HCT116 (cell line): ENCODE data around the gene SHISA6. TPM values are rescaled to one million over a fixed set of nuclear protein-coding genes. Genes with fewer than 3 reads are reported as not detected.

Experiments
- ATAC-seq: fragments of 200-7000 bp; cut with Tn5 transposase; 2 replicates; pipeline ENCODE4 v1.9.1; 2020; ENCODE audit warnings: mild to moderate bottlenecking, moderate library complexity
- BruUV-seq: library from RNA; stranded (reverse); fragments of 400-500 nt; replicated peaks from 2 replicates; lab custom pipeline; 2021; lab: Mats Ljungman, UMichigan
- CTCF ChIA-PET: fragments of 300-600 bp; sonication (Branson Sonifier 250); formaldehyde crosslinking; loops from one replicate; lab custom pipeline; 2021; ENCODE audit warnings: antibody characterized with exemption; lab: Charles Lee
- POLR2A ChIA-PET: fragments of 300-600, 350-600 bp; sonication (Branson Sonifier 250); formaldehyde crosslinking; loops from one replicate; lab custom pipeline; 2021; ENCODE audit warnings: antibody characterized with exemption; lab: Charles Lee
- RAD21 ChIA-PET, 2 experiments: fragments of 300-600 bp; sonication (Branson Sonifier 250); formaldehyde crosslinking; loops; one replicate each; lab custom pipeline; 2023; ENCODE audit warnings: low total read pairs in 2 of 2; ENCODE audit not compliant: uncharacterized antibody in 2 of 2, unreplicated experiment in 2 of 2, low non-redundant PET in 1 of 2; lab: Charles Lee
- DNase-seq: peaks from one replicate; pipeline ENCODE4 v3.0.0-alpha.2; 2010; ENCODE audit warnings: low read depth, low spot score
- H2AFZ ChIP-seq: fragments of 200-600 bp; shearing (Covaris generic), sonication (generic); 2 replicates; pipeline ENCODE4 v1.6.1; 2017; ENCODE audit warnings: low read depth, mixed run types, mixed read lengths, antibody characterized with exemption, low read length; ENCODE audit not compliant: poor library complexity, severe bottlenecking
- H3K27ac ChIP-seq: 2 replicates; pipeline ENCODE4 v1.5.1; 2012; ENCODE audit warnings: low read depth, low read length
- H3K27me3 ChIP-seq: fragments of 200-600 bp; sonication (generic); 2 replicates; pipeline ENCODE4 v1.6.1; 2016; ENCODE audit warnings: mixed run types, low read length, mixed read lengths; ENCODE audit not compliant: insufficient read depth
- H3K36me3 ChIP-seq, 2 experiments: fragments of 200-500 bp in 1 of 2; fragments of 200-600 bp in 1 of 2; sonication (Bioruptor generic) in 1 of 2; sonication (generic) in 1 of 2; 2 replicates each; pipeline versions ENCODE4 v1.5.1 to v1.6.1; 2014 to 2016; ENCODE audit warnings: low read length in 2 of 2, inconsistent platforms in 1 of 2, mixed read lengths in 1 of 2, mixed run types in 1 of 2; ENCODE audit not compliant: insufficient read depth in 2 of 2, control insufficient read depth in 1 of 2
- H3K4me1 ChIP-seq, 2 experiments: fragments of 200-600 bp in 1 of 2; sonication (generic) in 1 of 2; 2 replicates each; pipeline versions ENCODE4 v1.5.1 to v1.6.1; 2012 to 2017; ENCODE audit warnings: low read length in 2 of 2, inconsistent platforms in 1 of 2, mild to moderate bottlenecking in 1 of 2, mixed read lengths in 1 of 2, mixed run types in 1 of 2, moderate library complexity in 1 of 2; ENCODE audit not compliant: insufficient read depth in 2 of 2, control insufficient read depth in 1 of 2
- H3K4me2 ChIP-seq: fragments of 200-600 bp; sonication (generic); 2 replicates; pipeline ENCODE4 v1.6.1; 2017; ENCODE audit warnings: mixed run types, low read length, mixed read lengths
- H3K4me3 ChIP-seq, 2 experiments: fragments of 200-600 bp in 1 of 2; sonication (generic) in 1 of 2; replicated peaks in 1 of 2; 2 replicates each; pipeline ENCODE4 v1.5.1; 2011 to 2016; ENCODE audit warnings: low read length in 2 of 2, control low read depth in 1 of 2, low read depth in 1 of 2, mild to moderate bottlenecking in 1 of 2, mixed read lengths in 1 of 2, mixed run types in 1 of 2
- H3K79me2 ChIP-seq: fragments of 200-600 bp; sonication (generic); 2 replicates; pipeline ENCODE4 v1.6.1; 2017; ENCODE audit warnings: mild to moderate bottlenecking, mixed run types, low read length, moderate library complexity, mixed read lengths; ENCODE audit not compliant: insufficient read depth
- H3K9ac ChIP-seq: fragments of 200-600 bp; sonication (generic); 2 replicates; pipeline ENCODE4 v1.6.1; 2016; ENCODE audit warnings: low read length, mixed read lengths
- H3K9me2 ChIP-seq: fragments of 200-600 bp; sonication (generic), shearing (Covaris generic); 2 replicates; pipeline ENCODE4 v1.6.1; 2017; ENCODE audit warnings: mixed run types, mild to moderate bottlenecking, moderate library complexity; ENCODE audit not compliant: insufficient read depth
- H3K9me3 ChIP-seq, 2 experiments: fragments of 200-500 bp in 1 of 2; fragments of 200-600 bp in 1 of 2; sonication (Bioruptor generic) in 1 of 2; sonication (generic) in 1 of 2; 2 replicates each; pipeline ENCODE4 v1.6.1; 2014 to 2017; ENCODE audit warnings: low read length in 2 of 2, mixed read lengths in 2 of 2, inconsistent platforms in 1 of 2, low read depth in 1 of 2, mild to moderate bottlenecking in 1 of 2, mixed run types in 1 of 2, moderate library complexity in 1 of 2; ENCODE audit not compliant: control insufficient read depth in 1 of 2, insufficient read depth in 1 of 2
- H4K20me1 ChIP-seq: fragments of 200-600 bp; sonication (generic), shearing (Covaris generic); 2 replicates; pipeline ENCODE4 v1.6.1; 2017; ENCODE audit warnings: mixed run types, mild to moderate bottlenecking, moderate library complexity; ENCODE audit not compliant: insufficient read depth
- CBX3 ChIP-seq: IDR thresholded peaks from 2 replicates; pipeline ENCODE4 v1.6.1; 2012; ENCODE audit warnings: low read depth
- CEBPB ChIP-seq: IDR thresholded peaks from 2 replicates; pipeline ENCODE4 v1.6.1; 2012; ENCODE audit warnings: low read depth
- CTCF ChIP-seq, 3 experiments: fragments of 200-600 bp in 1 of 3; sonication (generic) in 1 of 3; IDR thresholded peaks in 2 of 3; conservative IDR thresholded peaks in 1 of 3; 2 replicates each; pipeline ENCODE4 v1.5.1; 2012 to 2017; ENCODE audit warnings: low read depth in 2 of 3, low read length in 2 of 3, antibody characterized with exemption in 1 of 3, borderline replicate concordance in 1 of 3, control low read depth in 1 of 3, mild to moderate bottlenecking in 1 of 3, mixed read lengths in 1 of 3, mixed run types in 1 of 3, moderate library complexity in 1 of 3; ENCODE audit not compliant: insufficient read depth in 1 of 3
- EZH2 ChIP-seq: fragments of 200-600 bp; sonication (generic); IDR thresholded peaks from 2 replicates; pipeline ENCODE4 v1.6.1; 2017; ENCODE audit warnings: antibody characterized with exemption, mixed run types
- EZH2phosphoT487 ChIP-seq: fragments of 200-600 bp; IDR thresholded peaks from 2 replicates; pipeline ENCODE4 v1.6.1; 2018; ENCODE audit warnings: antibody characterized with exemption, borderline replicate concordance
- MAX ChIP-seq: IDR thresholded peaks from 2 replicates; pipeline ENCODE4 v1.6.1; 2012
- RAD21 ChIP-seq: IDR thresholded peaks from 2 replicates; pipeline ENCODE4 v1.6.1; 2012; ENCODE audit warnings: low read depth, mild to moderate bottlenecking
- TCF7L2 ChIP-seq: IDR thresholded peaks from 2 replicates; pipeline ENCODE4 v1.7.0; 2011; ENCODE audit warnings: borderline replicate concordance, inconsistent platforms; ENCODE audit not compliant: insufficient read depth, insufficient read length; ENCODE audit errors: extremely low read depth
- YY1 ChIP-seq: IDR thresholded peaks from 2 replicates; pipeline ENCODE4 v1.6.1; 2011; ENCODE audit warnings: low read length, low read depth, moderate library complexity, mild to moderate bottlenecking; ENCODE audit not compliant: insufficient replicate concordance; ENCODE audit errors: extremely low read depth
- ZFX ChIP-seq: fragments of 450-650 bp; IDR thresholded peaks from 2 replicates; pipeline ENCODE4 v1.6.1; 2017
- ZNF274 ChIP-seq: fragments of 200-500 bp; sonication (Bioruptor generic); IDR thresholded peaks from 2 replicates; pipeline ENCODE4 v1.6.1; 2014; ENCODE audit warnings: mild to moderate bottlenecking, low read depth, low read length, inconsistent platforms
- intact Hi-C: fragments of 100-400 bp; cut with micrococcal nuclease; formaldehyde crosslinking; loops from 2 replicates; pipeline ENCODE4 v1.10.0; 2022
- total RNA-seq: library from RNA; stranded (reverse); gene quantifications from one replicate; pipeline ENCODE4 v1.2.1, GENCODE V29; 2021; ENCODE audit not compliant: unreplicated experiment
- TF ChIP-seq, protein P1 (sequence below): IDR thresholded peaks from 2 replicates; pipeline ENCODE4 v1.6.1; 2012; ENCODE audit warnings: low read depth
- TF ChIP-seq, protein P2 (sequence below): IDR thresholded peaks from 2 replicates; pipeline ENCODE4 v1.6.1; 2011; ENCODE audit warnings: mild to moderate bottlenecking, low read length, moderate library complexity; ENCODE audit not compliant: insufficient replicate concordance; ENCODE audit errors: extremely low read depth

The SHISA6 gene
- total RNA-seq, 1 experiment from 2014 or later = not detected

DNA sequence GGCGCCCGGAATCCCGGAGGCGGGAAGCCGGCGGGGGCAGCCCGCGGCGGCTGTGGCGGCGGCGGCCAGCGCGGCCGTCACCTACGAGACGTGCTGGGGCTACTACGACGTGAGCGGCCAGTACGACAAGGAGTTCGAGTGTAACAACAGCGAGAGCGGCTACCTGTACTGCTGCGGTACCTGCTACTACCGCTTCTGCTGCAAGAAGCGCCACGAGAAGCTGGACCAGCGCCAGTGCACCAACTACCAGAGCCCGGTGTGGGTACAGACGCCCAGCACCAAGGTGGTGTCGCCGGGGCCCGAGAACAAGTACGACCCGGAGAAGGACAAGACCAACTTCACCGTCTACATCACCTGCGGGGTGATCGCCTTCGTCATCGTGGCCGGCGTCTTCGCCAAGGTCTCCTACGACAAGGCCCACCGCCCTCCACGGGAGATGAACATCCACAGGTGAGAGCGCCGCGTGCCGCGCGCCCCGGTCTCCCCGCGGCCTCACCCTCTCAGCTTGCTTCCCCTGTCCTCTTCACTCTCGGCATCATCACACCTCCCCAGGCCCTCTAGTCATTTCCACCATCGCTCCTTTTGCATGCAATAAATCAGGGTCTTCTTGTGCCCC, 706 bp downstream of the SHISA6 start:
- DNase-seq = no peak
- H3K36me3 ChIP-seq = no peaks in the 10 kb centered on the region
- intact Hi-C loops = no loop called here
- peaks cover 0 to 18% of the 10 kb centered on the region in 2 experiments; a peak in 2 of 4 replicates for H3K9me3 ChIP-seq
- H3K27ac ChIP-seq = no peak overlapping the region
- no peak for ATAC-seq
- CTCF ChIA-PET = no interaction called here
- H3K9me2 ChIP-seq = no peaks in the 10 kb centered on the region
- H3K4me1 ChIP-seq = no peaks in the 10 kb centered on the region
- TF ChIP-seq RAD21 (no peak), MAX (no peak), CBX3 (no peak), EZH2 (no peak), EZH2phosphoT487 (no peak), TCF7L2 (no peak), CTCF (IDR thresholded peaks at IDR 0.05 in 2 of 3, conservative IDR thresholded peaks at IDR 0.05 in 1 of 3; ENCODE audit: borderline replicate concordance in 1 of 3, insufficient read depth in 1 of 3, low read depth in 2 of 3, low read length in 2 of 3) (no peak), YY1 (no peak), ZFX (no peak), CEBPB (no peak), ZNF274 (no peak)
- TF ChIP-seq, protein P1, sequence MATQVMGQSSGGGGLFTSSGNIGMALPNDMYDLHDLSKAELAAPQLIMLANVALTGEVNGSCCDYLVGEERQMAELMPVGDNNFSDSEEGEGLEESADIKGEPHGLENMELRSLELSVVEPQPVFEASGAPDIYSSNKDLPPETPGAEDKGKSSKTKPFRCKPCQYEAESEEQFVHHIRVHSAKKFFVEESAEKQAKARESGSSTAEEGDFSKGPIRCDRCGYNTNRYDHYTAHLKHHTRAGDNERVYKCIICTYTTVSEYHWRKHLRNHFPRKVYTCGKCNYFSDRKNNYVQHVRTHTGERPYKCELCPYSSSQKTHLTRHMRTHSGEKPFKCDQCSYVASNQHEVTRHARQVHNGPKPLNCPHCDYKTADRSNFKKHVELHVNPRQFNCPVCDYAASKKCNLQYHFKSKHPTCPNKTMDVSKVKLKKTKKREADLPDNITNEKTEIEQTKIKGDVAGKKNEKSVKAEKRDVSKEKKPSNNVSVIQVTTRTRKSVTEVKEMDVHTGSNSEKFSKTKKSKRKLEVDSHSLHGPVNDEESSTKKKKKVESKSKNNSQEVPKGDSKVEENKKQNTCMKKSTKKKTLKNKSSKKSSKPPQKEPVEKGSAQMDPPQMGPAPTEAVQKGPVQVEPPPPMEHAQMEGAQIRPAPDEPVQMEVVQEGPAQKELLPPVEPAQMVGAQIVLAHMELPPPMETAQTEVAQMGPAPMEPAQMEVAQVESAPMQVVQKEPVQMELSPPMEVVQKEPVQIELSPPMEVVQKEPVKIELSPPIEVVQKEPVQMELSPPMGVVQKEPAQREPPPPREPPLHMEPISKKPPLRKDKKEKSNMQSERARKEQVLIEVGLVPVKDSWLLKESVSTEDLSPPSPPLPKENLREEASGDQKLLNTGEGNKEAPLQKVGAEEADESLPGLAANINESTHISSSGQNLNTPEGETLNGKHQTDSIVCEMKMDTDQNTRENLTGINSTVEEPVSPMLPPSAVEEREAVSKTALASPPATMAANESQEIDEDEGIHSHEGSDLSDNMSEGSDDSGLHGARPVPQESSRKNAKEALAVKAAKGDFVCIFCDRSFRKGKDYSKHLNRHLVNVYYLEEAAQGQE = no peak
- TF ChIP-seq, protein P2, sequence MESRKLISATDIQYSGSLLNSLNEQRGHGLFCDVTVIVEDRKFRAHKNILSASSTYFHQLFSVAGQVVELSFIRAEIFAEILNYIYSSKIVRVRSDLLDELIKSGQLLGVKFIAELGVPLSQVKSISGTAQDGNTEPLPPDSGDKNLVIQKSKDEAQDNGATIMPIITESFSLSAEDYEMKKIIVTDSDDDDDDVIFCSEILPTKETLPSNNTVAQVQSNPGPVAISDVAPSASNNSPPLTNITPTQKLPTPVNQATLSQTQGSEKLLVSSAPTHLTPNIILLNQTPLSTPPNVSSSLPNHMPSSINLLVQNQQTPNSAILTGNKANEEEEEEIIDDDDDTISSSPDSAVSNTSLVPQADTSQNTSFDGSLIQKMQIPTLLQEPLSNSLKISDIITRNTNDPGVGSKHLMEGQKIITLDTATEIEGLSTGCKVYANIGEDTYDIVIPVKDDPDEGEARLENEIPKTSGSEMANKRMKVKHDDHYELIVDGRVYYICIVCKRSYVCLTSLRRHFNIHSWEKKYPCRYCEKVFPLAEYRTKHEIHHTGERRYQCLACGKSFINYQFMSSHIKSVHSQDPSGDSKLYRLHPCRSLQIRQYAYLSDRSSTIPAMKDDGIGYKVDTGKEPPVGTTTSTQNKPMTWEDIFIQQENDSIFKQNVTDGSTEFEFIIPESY = no peak
- no peak overlapping the region for H3K4me2 ChIP-seq
- POLR2A ChIA-PET = no interaction called here
- H3K79me2 ChIP-seq = no peaks in the 10 kb centered on the region
- H3K9ac ChIP-seq = no peak overlapping the region
- H3K4me3 ChIP-seq = no peak overlapping the region
- no peaks in the 10 kb centered on the region for H3K27me3 ChIP-seq
- no peaks in the 10 kb centered on the region for H4K20me1 ChIP-seq
- BruUV-seq = no TSS peak
- no peak overlapping the region for H2AFZ ChIP-seq
- RAD21 ChIA-PET = no interaction called here
